Endodermal cell (in vitro differentiated cells): ENCODE results near the gene ALDH1A1. TPM values are rescaled to one million over a fixed set of nuclear protein-coding genes. Genes with fewer than 3 reads are reported as not detected.

ENCODE experiments used
- DNase-seq: peaks from one replicate; pipeline ENCODE4 v3.0.0-alpha.2; 2017
- H3K27ac ChIP-seq: 2 replicates; pipeline ENCODE4 v1.5.1; 2013; ENCODE audit warnings: mild to moderate bottlenecking, low read depth, low read length, moderate library complexity
- H3K27me3 ChIP-seq: 2 replicates; pipeline ENCODE4 v1.6.1; 2013; ENCODE audit warnings: mild to moderate bottlenecking, low read length, moderate library complexity; ENCODE audit not compliant: insufficient read depth, control insufficient read depth, poor library complexity, severe bottlenecking
- H3K36me3 ChIP-seq: 2 replicates; pipeline ENCODE4 v1.7.0; 2013; ENCODE audit warnings: mild to moderate bottlenecking, low read length, moderate library complexity; ENCODE audit not compliant: control insufficient read depth, insufficient read depth
- H3K4me1 ChIP-seq: one replicate; pipeline ENCODE4 v1.7.0; 2013; ENCODE audit warnings: low read length; ENCODE audit not compliant: control insufficient read depth, insufficient read depth
- H3K4me3 ChIP-seq: 2 replicates; pipeline ENCODE4 v1.5.1; 2013; ENCODE audit warnings: mild to moderate bottlenecking, low read length, moderate library complexity
- H3K9ac ChIP-seq: 2 replicates; pipeline ENCODE4 v1.6.1; 2013; ENCODE audit warnings: mild to moderate bottlenecking, low read length, moderate library complexity; ENCODE audit not compliant: poor library complexity, severe bottlenecking; ENCODE audit errors: extremely low read depth
- H3K9me3 ChIP-seq: 2 replicates; pipeline ENCODE4 v1.6.1; 2013; ENCODE audit warnings: mild to moderate bottlenecking, low read length, moderate library complexity; ENCODE audit not compliant: control insufficient read depth
- H3K27ac Mint-ChIP-seq: 2 replicates; pipeline ENCODE4 v1.8.0; 2020; ENCODE audit warnings: mixed read lengths
- H3K27me3 Mint-ChIP-seq: 2 replicates; pipeline ENCODE4 v1.8.0; 2021; ENCODE audit warnings: mild to moderate bottlenecking, mixed read lengths; ENCODE audit not compliant: insufficient read depth
- H3K36me3 Mint-ChIP-seq: 2 replicates; pipeline ENCODE4 v1.8.0; 2020; ENCODE audit warnings: low read depth, mixed read lengths
- H3K4me1 Mint-ChIP-seq: 2 replicates; pipeline ENCODE4 v1.8.0; 2020; ENCODE audit warnings: mixed read lengths
- H3K4me3 Mint-ChIP-seq: 2 replicates; pipeline ENCODE4 v1.8.0; 2020; ENCODE audit warnings: mild to moderate bottlenecking, moderate library complexity, mixed read lengths
- H3K9me3 Mint-ChIP-seq: 2 replicates; pipeline ENCODE4 v1.8.0; 2020; ENCODE audit warnings: mild to moderate bottlenecking, mixed read lengths
- WGBS, 2 experiments: methylation state at CpG; one replicate each; pipeline versions ENCODE4 v1.1.5 to v1.1.7; 2013; ENCODE audit warnings: missing lambda C conversion rate in 2 of 2, mixed read lengths in 1 of 2; ENCODE audit not compliant: insufficient coverage in 1 of 2, insufficient read length in 1 of 2; 5-methylcytosine and 5-hydroxymethylcytosine counted together
- total RNA-seq, 2 donors: library from RNA; stranded (reverse); fragmentation: NEBNext Ultra II Directional in 1 of 2; extraction: Animal tissue kit (Norgen Biotek cat#: 25700) in 1 of 2; gene quantifications; 2 replicates in 1 of 2; 3 replicates in 1 of 2; pipeline ENCODE4 v1.2.1, GENCODE V29; 2021
- TF ChIP-seq, protein P1 (sequence below): fragments of 200-600 bp; sonication (generic); conservative IDR thresholded peaks from 2 replicates; pipeline ENCODE4 v1.5.0; 2021; ENCODE audit warnings: antibody characterized with exemption, mild to moderate bottlenecking

The ALDH1A1 gene
- total RNA-seq, 2 donors from 2014 or later = 3.5 to 4.6 TPM

DNA sequence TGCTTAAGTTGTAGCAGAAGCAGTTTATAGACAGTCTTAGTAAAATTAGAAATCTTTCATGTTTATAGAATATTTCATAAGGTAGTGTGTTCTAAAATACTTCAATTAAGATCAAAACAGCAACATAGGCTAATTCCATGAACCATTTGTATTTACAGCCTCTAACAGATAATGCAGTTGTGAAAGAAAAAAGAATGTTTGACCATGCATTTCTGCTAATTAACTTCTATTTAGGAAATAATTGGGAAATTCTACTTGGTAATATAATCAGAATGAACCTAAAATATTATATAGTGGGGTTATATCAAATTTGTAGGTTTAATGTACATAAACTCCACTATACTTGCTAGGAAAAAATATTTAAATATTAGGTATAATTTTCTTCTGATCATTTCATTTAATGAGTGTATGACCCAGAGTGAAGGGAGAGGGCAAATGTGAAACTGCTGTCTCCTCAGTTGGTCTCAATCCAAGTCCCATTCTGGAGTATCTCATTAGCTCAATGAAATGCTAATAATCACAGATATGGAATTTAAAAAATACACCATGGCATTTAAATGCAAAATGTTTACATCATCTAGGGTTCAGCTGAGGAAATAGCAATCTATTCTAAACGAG, 34.9 kb downstream of the ALDH1A1 start:
- H3K4me3 ChIP-seq = no peak overlapping the region
- TF ChIP-seq, protein P1, sequence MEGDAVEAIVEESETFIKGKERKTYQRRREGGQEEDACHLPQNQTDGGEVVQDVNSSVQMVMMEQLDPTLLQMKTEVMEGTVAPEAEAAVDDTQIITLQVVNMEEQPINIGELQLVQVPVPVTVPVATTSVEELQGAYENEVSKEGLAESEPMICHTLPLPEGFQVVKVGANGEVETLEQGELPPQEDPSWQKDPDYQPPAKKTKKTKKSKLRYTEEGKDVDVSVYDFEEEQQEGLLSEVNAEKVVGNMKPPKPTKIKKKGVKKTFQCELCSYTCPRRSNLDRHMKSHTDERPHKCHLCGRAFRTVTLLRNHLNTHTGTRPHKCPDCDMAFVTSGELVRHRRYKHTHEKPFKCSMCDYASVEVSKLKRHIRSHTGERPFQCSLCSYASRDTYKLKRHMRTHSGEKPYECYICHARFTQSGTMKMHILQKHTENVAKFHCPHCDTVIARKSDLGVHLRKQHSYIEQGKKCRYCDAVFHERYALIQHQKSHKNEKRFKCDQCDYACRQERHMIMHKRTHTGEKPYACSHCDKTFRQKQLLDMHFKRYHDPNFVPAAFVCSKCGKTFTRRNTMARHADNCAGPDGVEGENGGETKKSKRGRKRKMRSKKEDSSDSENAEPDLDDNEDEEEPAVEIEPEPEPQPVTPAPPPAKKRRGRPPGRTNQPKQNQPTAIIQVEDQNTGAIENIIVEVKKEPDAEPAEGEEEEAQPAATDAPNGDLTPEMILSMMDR = no peak
- no peak overlapping the region for H3K4me3 Mint-ChIP-seq
- H3K4me1 Mint-ChIP-seq = no peaks in the 10 kb centered on the region
- no peak overlapping the region for H3K9ac ChIP-seq
- DNase-seq = no peak
- no peak overlapping the region for H3K27ac Mint-ChIP-seq
- no peaks in the 10 kb centered on the region for H3K36me3 ChIP-seq
- no peaks in the 10 kb centered on the region for H3K36me3 Mint-ChIP-seq
- WGBS, 2 experiments = 88 to 100% methylated on average over 1 of the region's 1 CpG
- no peaks in the 10 kb centered on the region for H3K27me3 Mint-ChIP-seq
- no peaks in the 10 kb centered on the region for H3K9me3 Mint-ChIP-seq
- no peaks in the 10 kb centered on the region for H3K4me1 ChIP-seq
- H3K9me3 ChIP-seq = no peaks in the 10 kb centered on the region
- H3K27ac ChIP-seq = no peak overlapping the region
- H3K27me3 ChIP-seq = no peaks in the 10 kb centered on the region

GRCh38 chr9:72915659-72916058, 37.2 kb downstream of the ALDH1A1 start:
- H3K36me3 ChIP-seq = no peaks in the 10 kb centered on the region
- no peaks in the 10 kb centered on the region for H3K27me3 ChIP-seq
- H3K27ac Mint-ChIP-seq = no peak overlapping the region
- TF ChIP-seq, protein P1 = no peak
- no peaks in the 10 kb centered on the region for H3K9me3 ChIP-seq
- H3K4me3 ChIP-seq = no peak overlapping the region
- no peaks in the 10 kb centered on the region for H3K9me3 Mint-ChIP-seq
- WGBS, 2 experiments = 74 to 86% methylated on average over 3 to 5 of the region's 5 CpGs
- no peaks in the 10 kb centered on the region for H3K4me1 ChIP-seq
- no peaks in the 10 kb centered on the region for H3K27me3 Mint-ChIP-seq
- no peaks in the 10 kb centered on the region for H3K4me1 Mint-ChIP-seq
- no peaks in the 10 kb centered on the region for H3K36me3 Mint-ChIP-seq
- H3K4me3 Mint-ChIP-seq = no peak overlapping the region
- no peak overlapping the region for H3K9ac ChIP-seq
- no peak overlapping the region for H3K27ac ChIP-seq
- DNase-seq = no peak

GRCh38 chr9:72914750-72915149, 38.1 kb downstream of the ALDH1A1 start:
- no peaks in the 10 kb centered on the region for H3K27me3 Mint-ChIP-seq
- no peaks in the 10 kb centered on the region for H3K36me3 ChIP-seq
- WGBS, 2 experiments = no CpG with 5 or more reads among the region's 2 CpGs
- no peak overlapping the region for H3K27ac ChIP-seq
- no peak for DNase-seq
- H3K4me1 ChIP-seq = no peaks in the 10 kb centered on the region
- TF ChIP-seq, protein P1 = no peak
- no peak overlapping the region for H3K4me3 Mint-ChIP-seq
- H3K4me3 ChIP-seq = no peak overlapping the region
- no peaks in the 10 kb centered on the region for H3K36me3 Mint-ChIP-seq
- no peaks in the 10 kb centered on the region for H3K9me3 Mint-ChIP-seq
- H3K27me3 ChIP-seq = no peaks in the 10 kb centered on the region
- H3K9me3 ChIP-seq = no peaks in the 10 kb centered on the region
- no peak overlapping the region for H3K9ac ChIP-seq
- H3K27ac Mint-ChIP-seq = no peak overlapping the region
- H3K4me1 Mint-ChIP-seq = no peaks in the 10 kb centered on the region
